GM12864 (cell line): ENCODE data around the gene PNMT.

Experiments used
- DNase-seq: peaks from one replicate; pipeline ENCODE4 v3.0.0-alpha.2; 2011; ENCODE audit warnings: low read depth
- H3K4me3 ChIP-seq: 2 replicates; pipeline ENCODE4 v1.5.1; 2011; ENCODE audit warnings: mild to moderate bottlenecking, low read depth, low read length, control low read depth
- CTCF ChIP-seq: IDR thresholded peaks from 2 replicates; pipeline ENCODE4 v1.5.1; 2011; ENCODE audit warnings: low read depth, mild to moderate bottlenecking, moderate library complexity, low read length, control low read depth, inconsistent platforms; ENCODE audit errors: missing control alignments

The PNMT gene

GRCh38 chr17:39623356-39623950 lies 44.8 kb upstream of the PNMT start:
- no peak overlapping the region for H3K4me3 ChIP-seq
- TF ChIP-seq CTCF: peak; percentile 95
- no peak for DNase-seq

- DNase-seq: no peak
- no peak for TF ChIP-seq CTCF
Measured at GRCh38 chr17:39624313-39624712, 43.9 kb upstream of the PNMT start.

GRCh38 chr17:39625198-39625785 lies 43.0 kb upstream of the PNMT start:
- TF ChIP-seq CTCF: no peak
- DNase-seq: no peak
- H3K4me3 ChIP-seq: no peak overlapping the region

More at GRCh38 chr17:39624313-39624712, 43.9 kb upstream of the PNMT start:
- H3K4me3 ChIP-seq: no peak overlapping the region

- no peak for TF ChIP-seq CTCF
- no peak for DNase-seq
- no peak within 1 kb of the TSS for H3K4me3 ChIP-seq
Measured at GRCh38 chr17:39626171-39627046, 41.8 kb upstream of the PNMT start, which contains the start of gene PPP1R1B. Gene PPP1R1B (plus strand): TSS chr17:39626952. CDS start chr17:39627393, 441 bp downstream.

GRCh38 chr17:39627047-39627711 lies 41.1 kb upstream of the PNMT start:
- no peak for TF ChIP-seq CTCF
- no peak overlapping the region for H3K4me3 ChIP-seq
- no peak for DNase-seq

GRCh38 chr17:39627712-39628516 lies 40.3 kb upstream of the PNMT start:
- H3K4me3 ChIP-seq: no peak overlapping the region
- TF ChIP-seq CTCF: no peak
- DNase-seq: no peak
